ENCODE data around the gene PRR33.

PRR33 gene

DNA sequence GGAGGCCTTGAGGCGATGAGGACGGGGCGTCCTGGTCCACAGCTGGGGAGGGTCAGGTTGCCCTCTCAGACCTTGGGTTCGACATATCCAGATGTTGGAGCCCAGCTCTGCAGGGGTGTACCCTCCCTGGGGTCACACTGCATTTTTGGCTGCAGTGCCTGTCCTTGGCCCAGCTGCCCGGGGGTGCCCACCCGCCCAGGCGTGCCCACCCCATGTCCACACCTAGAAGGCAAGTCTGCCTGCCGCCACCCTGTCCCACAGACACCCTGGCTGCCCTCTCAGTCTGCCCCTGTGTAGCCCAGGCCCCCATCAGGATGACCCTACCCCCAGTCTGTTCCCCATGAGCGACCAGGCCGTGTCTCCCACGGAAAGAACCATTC, 35.8 kb downstream of the PRR33 start:
- no peak for DNase-seq (ENCODE audit: low read depth)
- H3K4me3 ChIP-seq (ENCODE audit: low read depth, low read length) = no peak overlapping the region

DNA sequence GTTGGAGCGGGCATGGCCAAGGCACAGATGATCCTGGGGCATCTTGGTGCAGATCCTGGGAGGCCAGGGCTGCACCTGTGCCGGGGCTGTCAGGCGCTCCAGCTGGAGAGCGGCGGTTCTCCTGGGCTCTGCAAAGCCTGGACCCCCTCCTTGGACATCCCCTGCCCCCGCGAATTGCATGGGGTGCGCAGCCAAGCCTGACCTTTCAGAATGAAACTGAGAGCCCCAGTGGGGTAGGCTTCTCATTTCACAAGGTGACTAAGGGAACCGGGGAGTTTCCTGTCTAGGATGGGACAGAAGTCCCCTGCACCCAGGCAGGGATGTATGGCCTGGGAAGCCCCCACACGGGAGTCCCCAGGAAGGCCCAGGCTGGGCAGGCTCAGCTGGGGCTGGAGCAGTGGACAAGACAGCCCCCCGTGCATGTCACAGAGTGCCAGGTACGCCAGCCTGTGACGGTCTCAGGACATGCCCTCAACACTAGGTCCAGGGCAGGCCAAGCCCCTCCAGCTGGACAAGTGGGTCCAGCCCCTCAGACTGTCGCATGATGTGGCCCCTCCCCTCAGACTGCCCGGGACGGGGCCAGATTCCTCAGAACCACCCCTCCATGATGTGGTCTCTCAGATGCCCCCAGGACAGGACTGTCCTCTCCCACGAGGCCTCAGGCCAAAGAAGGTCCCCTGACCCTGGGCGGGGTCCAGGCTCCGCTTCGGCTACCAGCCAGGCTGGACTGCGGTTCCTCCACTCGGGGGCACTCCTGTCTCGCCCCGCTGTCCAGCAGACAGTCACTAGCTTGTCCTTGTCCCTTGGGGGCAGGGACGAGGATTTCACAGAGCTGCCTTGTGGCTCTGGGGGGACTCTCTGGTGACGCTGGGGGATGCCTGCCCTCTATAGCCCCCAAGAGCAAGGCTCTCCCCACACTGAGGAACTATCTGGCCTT, 36.5 kb downstream of the PRR33 start:
- no peak for DNase-seq (ENCODE audit: low read depth)
- H3K4me3 ChIP-seq (ENCODE audit: low read depth, low read length) = no peak overlapping the region

DNA sequence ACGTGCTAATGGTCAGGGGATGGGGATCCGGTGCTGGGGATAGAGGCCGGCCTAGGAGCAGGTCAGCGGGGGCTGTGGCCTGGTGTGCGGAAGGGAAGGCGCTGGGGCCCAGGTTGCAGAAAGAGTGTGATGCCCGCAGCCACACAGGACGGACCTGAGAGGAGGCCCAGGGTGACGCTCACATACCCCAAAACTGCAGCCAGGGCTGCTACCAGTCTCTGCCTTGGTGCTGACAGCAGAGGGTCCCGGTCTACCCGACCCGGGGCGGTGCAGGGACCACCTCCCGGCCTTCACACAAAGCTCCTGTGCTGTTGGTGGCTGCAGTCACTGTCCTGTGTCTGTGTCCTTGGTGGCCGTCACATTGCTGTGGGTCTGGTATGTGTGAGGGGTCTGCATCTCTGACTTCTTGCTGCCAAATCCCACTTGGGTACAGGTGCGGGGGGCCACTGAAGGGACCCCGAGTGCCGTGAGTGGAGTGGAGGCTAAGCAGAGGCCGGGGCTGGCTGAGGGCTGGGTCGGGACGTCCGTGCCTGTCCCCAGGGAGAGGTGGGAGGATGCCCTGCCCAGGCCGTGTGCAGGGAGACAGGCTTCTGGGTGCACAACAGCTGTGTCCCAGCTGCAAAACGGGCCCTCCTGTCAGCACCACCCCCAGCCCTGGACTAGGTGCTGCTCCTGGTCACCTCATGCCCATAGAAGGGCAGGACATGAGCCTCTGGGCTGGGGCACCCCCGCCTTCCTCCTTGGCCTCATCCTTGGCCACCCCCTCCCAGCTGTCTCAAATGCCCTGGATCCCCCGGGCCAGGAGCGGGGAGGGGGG, 37.4 kb downstream of the PRR33 start:
- DNase-seq (ENCODE audit: low read depth) = no peak
- H3K4me3 ChIP-seq (ENCODE audit: low read depth, low read length) = no peak overlapping the region

DNA sequence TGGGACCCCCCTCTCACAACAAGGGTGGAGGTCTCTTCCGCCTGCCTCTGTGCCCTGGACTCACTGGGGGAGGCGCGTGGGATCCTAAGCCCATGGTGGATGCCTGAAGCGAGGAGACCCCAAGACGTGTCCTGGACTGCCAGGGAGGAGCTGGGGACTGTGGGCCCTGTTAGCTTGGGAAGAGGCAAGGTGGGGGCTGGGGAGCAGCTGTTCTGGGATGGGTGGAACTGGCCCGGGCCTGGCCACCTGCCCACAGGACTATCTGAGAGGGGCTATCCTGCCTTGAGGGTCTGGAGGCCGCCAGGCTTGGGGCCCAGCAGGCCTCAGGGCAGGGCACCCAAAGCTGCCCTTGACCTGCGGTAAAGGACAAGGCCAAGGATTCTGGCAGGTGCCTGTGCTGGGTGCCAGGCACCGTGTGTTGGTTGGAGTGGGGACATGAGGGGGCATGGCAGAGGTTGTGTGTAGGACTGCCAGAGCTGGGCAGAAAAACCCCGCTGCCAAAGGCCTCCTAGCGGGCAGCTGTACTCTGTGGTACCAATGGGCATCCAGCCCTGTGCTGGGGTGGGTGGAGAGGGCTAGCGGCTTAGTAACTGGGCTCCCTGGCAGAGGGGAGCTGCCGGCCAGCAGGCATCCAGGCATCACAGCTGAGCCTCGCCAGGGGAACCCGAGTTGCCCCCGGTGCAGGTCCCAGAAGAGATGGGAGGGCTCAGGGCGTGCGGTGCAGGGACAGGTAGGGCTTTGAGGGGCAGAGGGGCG, 38.1 kb downstream of the PRR33 start:
- H3K4me3 ChIP-seq (ENCODE audit: low read depth, low read length) = no peak overlapping the region
- no peak for DNase-seq (ENCODE audit: low read depth)

DNA sequence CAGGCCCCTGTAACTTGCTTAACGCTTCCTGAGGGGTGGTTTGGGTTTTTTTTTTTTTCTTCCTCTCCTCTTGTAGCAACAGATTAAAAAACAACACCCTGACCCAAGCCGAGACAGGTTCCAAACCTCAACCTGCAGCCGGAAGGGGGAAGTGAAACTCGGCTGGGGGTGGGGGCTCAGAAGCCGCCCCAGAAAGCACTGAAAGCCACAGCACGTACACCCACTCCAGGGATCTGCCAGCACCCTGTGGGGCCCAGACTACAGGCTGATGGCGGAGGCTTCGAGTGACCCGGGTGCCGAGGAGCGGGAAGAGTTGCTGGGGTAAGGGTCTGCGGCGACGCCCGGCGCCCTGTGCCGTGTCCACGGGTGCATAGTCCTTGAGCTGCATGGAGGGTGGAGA, 38.8 kb downstream of the PRR33 start, which contains the start of gene LSP1:
Gene LSP1 (plus strand): TSS at position 208 of the 400 bp plus-strand sequence. CDS start 61 bp downstream, at position 269.
- no peak for DNase-seq (ENCODE audit: low read depth)
- H3K4me3 ChIP-seq (ENCODE audit: low read depth, low read length) = no peak within 1 kb of the TSS

DNA sequence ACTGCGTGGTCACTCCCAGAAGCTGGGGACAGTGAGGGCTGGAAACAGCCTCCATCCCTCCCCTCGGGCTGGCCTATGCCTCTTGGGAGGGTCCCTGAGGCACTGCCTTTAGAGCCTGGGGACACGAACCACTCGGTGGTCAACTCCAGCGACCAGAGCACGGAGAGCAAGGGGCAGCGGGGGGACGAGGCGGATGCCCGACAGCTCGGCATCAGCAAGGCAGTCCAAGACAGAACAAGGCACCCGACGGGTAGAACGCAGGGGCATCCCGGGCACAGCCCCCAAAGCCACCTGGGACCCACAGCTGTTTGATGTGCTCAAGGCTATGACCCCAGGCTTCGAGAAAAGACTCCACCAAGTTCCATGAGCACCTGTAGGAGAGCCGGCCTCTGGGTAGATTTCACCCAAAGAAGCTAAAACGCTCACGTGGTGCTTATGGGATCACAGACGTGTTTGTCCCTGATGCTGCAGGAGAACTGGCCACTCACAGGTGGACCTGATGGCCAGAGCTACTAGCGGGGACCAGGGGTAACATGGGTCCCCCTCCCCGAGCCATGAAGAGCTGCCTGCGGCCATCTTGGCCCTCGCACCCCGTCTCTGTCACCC, 39.3 kb downstream of the PRR33 start:
- DNase-seq (ENCODE audit: low read depth) = no peak
- H3K4me3 ChIP-seq (ENCODE audit: low read depth, low read length) = no peak overlapping the region

DNA sequence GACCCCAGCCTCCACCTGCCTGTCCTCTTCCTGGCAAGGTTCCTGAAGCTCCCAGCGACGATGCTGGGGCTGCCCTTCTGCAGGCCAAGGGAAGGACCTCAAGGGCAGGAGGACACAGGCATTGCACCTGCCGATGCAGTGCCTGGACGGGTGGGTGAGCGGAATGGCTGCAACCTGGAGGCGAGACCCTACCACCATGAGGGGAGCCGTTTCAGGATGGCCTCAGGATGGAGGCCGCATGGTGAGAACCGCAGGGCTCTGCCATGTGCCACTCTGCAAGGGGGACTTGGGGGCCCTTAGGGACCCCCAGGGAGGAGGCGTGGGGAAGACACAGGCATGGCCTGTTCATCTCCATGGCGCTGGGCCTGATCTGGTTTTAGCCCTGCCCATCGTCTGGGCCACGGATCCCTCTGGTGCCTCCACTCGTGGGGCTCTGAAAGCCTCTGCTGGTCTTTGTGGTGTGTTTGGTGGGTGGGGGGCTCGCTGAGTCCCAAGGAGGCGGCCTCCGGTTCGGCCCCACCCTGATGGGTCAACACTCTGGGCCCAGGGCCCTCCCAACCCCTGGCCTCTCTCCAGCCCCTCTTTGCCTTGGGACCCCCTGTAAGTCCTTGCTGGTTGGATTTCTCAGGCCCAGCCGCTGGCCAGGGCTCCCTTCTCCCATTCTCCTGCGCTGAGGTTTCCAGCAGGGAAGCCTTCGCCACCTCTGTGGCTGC, 40.1 kb downstream of the PRR33 start:
- DNase-seq (ENCODE audit: low read depth) = no peak
- no peak overlapping the region for H3K4me3 ChIP-seq (ENCODE audit: low read depth, low read length)

DNA sequence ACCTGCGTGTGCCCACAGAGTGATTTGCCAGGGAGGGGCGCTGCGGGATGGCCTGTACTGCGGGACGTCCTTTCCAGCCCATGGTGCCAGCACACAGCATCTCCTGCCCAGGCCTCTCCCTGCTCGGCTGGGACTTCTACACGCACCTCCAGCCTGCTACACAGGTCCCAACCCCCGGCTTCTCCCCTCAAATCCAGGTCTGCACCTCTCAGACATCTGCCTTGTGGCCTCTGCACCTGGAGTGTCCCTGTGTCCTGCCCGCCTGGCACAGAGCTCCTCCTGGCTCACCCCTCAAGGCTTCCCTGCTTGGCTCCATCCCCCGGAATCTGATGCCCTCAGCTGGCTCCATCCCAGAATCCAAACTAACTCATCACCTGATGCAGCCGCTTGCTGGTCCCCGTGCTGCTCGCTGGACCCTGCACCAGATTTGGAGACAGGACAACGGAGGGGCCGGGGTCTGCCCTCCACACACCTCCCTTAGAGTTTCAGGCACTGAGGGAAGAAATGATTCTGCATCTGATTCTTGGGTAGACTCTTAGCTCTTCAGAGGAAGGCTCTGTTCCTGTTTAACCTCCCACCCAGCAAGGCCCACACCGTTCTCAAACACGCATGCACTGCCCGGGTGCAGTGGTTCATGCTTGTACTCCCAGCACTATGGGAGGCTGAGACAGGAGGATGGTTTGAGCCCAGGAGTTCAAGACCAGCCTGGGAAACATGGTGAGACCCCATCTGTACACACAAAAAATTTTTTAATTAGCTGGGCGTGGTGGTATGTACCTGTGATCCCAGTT, 42.9 kb downstream of the PRR33 start:
- DNase-seq (ENCODE audit: low read depth) = no peak
- no peak overlapping the region for H3K4me3 ChIP-seq (ENCODE audit: low read depth, low read length)

DNA sequence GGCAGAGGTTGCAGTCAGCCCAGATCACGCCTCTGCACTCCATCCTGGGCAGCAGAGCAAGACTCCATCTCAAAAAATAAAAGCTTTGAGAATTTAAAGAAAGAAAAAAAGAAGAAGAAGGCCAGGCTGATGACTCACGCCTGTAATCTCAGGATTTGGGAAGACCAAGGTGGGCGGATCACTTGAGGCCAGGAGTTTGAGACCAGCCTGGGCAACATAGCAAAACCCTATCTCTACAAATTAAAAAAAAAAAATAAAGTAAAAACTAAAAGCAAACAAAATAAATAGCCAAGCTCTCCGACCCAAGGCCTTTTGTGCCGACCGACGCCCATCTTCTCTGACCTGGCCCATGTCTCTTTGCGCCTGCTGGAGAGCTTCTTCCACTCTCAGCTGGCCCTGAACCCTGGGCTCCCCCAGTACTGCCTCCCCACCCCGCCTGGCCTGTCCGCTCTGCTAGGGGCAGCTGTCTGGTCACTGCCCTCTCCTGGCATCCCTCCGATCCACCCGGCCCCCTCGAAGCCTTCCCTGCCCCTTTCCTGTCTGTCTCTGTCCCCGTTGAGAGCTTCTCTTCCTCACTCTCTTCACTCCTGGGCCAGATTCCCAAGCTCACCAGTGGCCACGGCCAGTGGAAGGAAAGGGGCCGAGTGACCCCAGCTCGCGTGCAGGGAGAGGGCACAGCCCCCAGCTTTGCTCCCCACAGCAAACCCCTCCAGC, 43.6 kb downstream of the PRR33 start:
- H3K4me3 ChIP-seq (ENCODE audit: low read depth, low read length) = no peak overlapping the region
- no peak for DNase-seq (ENCODE audit: low read depth)

DNA sequence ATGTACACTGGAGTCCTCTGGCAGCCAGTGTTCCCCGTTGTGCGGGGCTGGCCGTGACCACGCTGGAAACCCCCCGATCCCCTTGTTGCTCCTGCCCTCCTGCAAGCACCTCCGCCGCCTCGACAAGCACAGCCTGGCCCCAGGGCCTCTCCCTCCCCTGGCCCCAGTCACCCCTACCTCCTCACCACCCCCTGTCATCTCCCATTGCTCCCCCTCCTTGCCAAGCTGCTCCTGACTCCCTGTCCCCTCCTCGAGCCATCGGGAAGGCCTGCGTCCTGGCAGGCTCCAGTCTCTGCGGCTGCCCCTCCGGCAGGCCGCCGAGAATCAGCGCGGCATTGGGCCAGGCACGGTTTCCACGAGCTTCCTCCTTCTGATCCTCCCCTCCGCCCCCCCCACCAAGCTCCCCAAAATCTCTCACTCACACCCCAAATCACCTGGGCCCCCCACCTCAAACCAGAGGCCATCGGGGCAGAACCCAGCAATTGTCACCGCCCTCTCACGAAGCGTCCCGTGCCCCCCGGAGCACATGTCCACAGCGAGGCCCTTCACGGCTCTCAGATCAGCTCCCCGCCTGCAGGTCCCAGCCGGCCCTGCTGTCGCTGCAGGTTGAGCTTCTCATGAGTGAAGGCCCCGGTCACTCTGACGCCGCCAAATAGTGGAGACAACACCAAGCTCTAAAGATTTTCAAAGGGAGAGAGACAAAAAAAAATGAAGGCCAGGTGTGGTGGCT, 44.5 kb downstream of the PRR33 start:
- H3K4me3 ChIP-seq (ENCODE audit: low read depth, low read length) = no peak overlapping the region
- DNase-seq (ENCODE audit: low read depth) = no peak

DNA sequence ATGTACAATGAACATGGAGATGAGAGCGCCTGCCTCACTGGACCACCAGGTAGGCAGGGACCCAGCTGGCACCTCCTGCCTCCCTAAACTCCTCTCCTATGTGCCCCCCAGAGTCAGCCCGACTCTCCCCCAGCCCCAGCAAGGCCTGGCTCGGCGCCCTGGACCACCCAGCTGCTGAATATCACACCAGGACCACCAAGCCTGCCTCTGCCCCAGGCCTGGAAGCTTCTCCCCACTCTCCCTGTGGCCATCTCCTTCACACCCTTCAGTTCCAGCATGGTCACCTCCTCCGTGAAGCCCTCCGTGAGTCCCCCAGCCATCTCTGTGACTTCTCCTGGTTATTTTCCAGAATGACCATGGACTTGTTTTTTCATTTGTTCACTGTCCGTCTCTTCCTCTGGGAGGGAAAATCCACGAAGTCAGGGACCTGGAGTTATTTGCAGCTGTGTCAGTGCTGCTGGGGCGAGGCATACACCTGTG, 45.2 kb downstream of the PRR33 start:
- DNase-seq (ENCODE audit: low read depth) = no peak
- H3K4me3 ChIP-seq (ENCODE audit: low read depth, low read length) = no peak overlapping the region

DNA sequence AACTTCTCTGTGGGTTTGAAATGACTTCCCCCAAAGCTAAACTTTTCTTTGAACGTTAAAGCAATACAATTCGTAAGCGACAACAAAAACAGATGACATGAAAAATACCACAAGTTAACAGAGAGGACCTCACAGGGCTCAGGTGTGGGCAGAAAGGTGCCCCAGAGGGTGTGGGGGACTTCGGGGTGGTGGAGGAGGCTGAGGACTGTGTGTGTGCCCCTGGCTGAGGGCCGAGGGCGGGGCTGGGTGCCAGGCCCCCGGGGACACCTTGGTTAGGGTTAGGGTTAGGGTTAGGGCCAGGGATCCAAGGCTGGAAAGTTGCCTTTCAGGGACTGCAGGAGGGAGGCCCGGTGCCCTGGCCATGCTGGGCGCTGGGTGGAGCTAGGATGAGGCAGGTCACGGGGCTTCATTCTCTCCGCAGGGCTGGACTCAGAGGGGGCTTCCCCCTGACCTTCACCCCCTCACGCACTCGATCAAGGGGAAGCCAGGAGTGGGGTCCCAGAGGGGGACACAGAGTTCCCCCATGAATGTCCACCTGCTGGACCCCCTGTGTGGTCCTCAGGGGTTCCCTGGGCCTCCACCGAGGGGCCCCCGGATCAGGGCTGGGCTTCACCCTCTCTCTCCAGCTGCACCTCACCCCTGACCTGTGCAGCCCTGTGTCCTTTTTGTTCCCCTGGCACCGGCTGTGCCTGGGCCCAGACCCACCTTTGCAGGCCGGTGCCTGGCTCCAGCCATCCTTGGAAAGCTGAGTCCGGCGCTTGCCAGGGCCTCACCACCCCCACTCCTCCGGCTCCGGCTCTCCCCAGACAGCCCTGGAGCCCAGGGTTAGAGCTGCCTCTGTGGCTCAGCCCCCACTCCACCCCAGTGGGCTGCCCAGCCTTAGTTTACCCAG, 45.9 kb downstream of the PRR33 start:
- DNase-seq (ENCODE audit: low read depth) = no peak
- no peak overlapping the region for H3K4me3 ChIP-seq (ENCODE audit: low read depth, low read length)

DNA sequence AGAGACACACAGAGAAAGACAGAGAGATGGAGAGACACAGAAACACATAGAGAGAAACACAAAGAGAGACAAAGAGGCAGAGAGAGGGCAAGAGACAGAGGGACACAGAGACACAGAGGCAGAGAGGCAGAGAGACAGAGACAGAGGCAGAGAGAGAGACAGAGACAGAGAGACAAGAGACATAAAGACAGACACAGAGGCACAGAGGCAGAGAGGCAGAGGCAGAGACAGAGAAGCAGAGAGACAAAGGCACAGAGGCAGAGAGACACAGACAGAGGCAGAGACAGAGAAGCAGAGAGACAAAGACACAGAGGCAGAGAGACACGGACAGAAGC, 46.6 kb downstream of the PRR33 start:
- H3K4me3 ChIP-seq (ENCODE audit: low read depth, low read length) = no peak overlapping the region
- DNase-seq (ENCODE audit: low read depth) = no peak

DNA sequence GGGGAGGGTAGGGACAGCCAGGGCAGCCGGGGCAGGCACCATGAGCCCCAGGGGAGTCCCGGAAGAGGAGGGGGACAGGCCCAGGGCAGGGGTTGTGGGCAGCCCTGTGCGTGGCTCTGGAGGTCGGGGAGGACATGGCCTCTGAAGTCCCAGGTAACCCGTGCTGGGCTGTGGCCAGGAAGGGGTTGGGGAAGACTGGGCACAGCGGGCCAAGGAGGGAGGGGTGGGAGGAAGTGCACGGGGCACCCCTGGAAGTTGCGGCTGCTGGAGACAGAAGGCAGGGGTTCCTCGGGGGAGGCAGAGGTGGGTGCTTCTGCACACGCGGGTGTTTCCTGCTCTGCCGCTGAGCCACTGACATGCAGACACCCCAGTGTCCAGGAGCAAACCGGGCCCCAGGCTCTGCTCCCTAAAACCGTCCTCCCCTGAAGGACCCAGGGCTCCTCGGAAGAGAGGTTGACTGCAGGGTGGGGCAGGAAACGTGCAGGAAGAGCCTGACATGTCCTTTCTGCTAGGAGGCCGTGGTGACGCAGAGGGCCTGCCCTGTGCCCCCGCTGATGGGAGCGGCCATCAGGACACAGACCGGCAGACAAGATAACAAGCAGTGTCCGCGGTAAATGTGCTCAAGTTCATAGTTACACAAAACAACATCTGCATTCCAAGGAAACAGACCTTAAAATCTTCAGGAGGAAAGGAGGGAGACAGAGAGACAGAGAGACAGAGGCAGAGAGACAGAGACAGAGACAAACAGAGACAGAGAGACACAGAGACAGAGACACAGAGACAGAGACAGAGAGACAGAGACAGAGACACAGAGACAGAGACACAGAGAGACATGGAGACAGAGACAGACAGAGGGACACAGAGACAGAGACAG, 47.2 kb downstream of the PRR33 start:
- no peak overlapping the region for H3K4me3 ChIP-seq (ENCODE audit: low read depth, low read length)
- no peak for DNase-seq (ENCODE audit: low read depth)

DNA sequence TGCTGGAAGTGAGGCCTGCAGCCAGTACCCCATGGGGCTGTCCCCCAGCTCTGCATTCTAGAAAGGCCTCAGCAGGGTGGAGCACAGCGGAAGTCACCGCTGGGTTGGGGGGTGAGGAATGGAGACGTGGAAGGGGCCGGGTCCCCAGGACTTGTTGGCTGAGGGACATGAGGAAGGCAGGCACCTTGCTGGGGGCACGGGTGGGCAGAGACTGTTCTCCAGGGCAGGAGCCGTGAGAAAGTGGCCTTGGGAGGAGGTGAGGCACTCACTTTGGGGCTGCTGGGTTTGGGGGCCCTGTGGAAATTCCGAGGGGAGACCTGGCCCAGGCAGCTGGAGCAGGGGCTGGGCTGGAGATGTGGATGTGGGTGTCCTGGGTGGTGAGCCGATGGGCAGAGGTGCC, 47.9 kb downstream of the PRR33 start:
- no peak overlapping the region for H3K4me3 ChIP-seq (ENCODE audit: low read depth, low read length)
- DNase-seq (ENCODE audit: low read depth) = no peak
